Ectodermal cell (in vitro differentiated cells): ENCODE results near the gene HAND2. TPM values are rescaled to one million over a fixed set of nuclear protein-coding genes. Genes with fewer than 3 reads are reported as not detected.

Experiments
- H3K27ac ChIP-seq: 2 replicates; pipeline ENCODE4 v1.7.0; 2013; ENCODE audit warnings: mild to moderate bottlenecking, low read depth, low read length; ENCODE audit not compliant: insufficient read depth, poor library complexity, severe bottlenecking
- H3K27me3 ChIP-seq: 2 replicates; pipeline ENCODE4 v1.7.0; 2013; ENCODE audit warnings: mild to moderate bottlenecking, low read length; ENCODE audit not compliant: insufficient read depth, control insufficient read depth, poor library complexity, severe bottlenecking
- H3K36me3 ChIP-seq: one replicate; pipeline ENCODE4 v1.7.0; 2013; ENCODE audit warnings: low read length; ENCODE audit not compliant: control insufficient read depth, insufficient read depth
- H3K4me1 ChIP-seq: one replicate; pipeline ENCODE4 v1.7.0; 2013; ENCODE audit warnings: low read length; ENCODE audit not compliant: control insufficient read depth, insufficient read depth
- H3K4me3 ChIP-seq: 2 replicates; pipeline ENCODE4 v1.7.0; 2013; ENCODE audit warnings: low read depth, low read length, control low read depth; ENCODE audit not compliant: insufficient read depth
- H3K9me3 ChIP-seq: 2 replicates; pipeline ENCODE4 v1.7.0; 2013; ENCODE audit warnings: mild to moderate bottlenecking, low read length, moderate library complexity; ENCODE audit not compliant: control insufficient read depth
- WGBS, 2 experiments: methylation state at CpG; one replicate each; pipeline ENCODE4 v1.1.7; 2013; ENCODE audit warnings: missing lambda C conversion rate in 2 of 2; 5-methylcytosine and 5-hydroxymethylcytosine counted together
- polyA plus RNA-seq, 4 experiments: library from polyadenylated mRNA; stranded (reverse); fragments of 50-300 nt; gene quantifications; one replicate each; pipeline ENCODE4 v1.2.3, GENCODE V29; 2013

The HAND2 gene
- polyA plus RNA-seq (2013, experiment 1 of 4) = 0.56 TPM
- 0.48 TPM for polyA plus RNA-seq (2013, experiment 2 of 4)
- polyA plus RNA-seq (2013, experiment 3 of 4) = 0.91 TPM
- polyA plus RNA-seq (2013, experiment 4 of 4) = 0.89 TPM

DNA sequence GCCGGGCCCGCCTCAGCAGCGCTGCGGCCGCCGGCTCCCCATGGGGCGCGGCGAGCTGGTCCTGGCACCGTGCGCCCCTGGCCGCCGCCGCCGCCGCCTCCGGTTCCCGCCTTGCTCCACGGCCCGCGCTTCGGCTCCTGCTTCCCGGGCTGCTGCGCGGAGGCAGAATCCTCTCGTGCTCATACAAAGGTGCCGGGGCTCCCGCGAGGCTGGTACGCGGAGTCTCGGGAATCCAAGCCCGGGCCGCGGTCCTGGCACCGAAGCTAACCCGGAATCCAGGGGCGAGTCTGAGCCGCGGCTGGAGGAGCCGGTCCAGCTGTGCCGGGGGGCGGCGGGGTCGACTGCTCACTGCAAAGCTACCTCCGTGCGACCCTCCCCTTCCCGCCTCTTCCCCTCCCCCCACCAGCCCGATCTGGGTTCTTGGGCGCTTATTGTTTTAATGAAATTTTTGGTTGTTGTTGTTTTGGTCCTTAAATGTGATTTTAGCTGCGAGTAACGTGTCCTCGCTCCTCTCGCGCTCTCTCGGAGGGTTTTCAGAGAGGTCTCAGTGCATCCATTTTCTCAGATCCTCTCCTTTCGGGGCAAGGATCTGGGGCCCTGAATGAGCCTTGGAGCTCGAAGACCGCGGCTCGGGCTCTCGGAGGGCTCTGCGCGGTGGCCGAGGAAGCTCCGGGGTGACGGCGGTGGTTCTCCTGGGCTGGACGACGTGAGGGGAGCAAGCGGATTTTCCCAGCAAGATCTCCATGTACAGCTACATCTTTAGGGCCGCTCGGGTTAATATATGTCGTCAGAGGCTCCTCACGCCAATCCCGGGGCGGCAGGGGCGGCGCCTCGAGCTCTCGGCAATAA, at the start of gene HAND2:
TSS of gene HAND2 (minus strand) at position 753 of the 849 bp plus-strand sequence. CDS start 940 bp downstream, outside the sequence.
- Histone ChIP-seq H3K27me3 (peaks cover 100% of the 10 kb centered on the region), H3K4me1 (no peaks in the 10 kb centered on the region), H3K36me3 (no peaks in the 10 kb centered on the region), H3K9me3 (no peaks in the 10 kb centered on the region), H3K27ac (no peak within 1 kb of the TSS), H3K4me3 (peak within 1 kb of the TSS; percentile 45)
- WGBS, 2 experiments = 0% methylated on average over 80 to 81 of the region's 81 CpGs

- no peaks in the 10 kb centered on the region for H3K36me3 ChIP-seq
- no peak overlapping the region for H3K27ac ChIP-seq
- no peaks in the 10 kb centered on the region for H3K27me3 ChIP-seq
- H3K9me3 ChIP-seq = no peaks in the 10 kb centered on the region
- no peak overlapping the region for H3K4me3 ChIP-seq
- H3K4me1 ChIP-seq = no peaks in the 10 kb centered on the region
- 93 to 94% methylated on average over 7 of the region's 7 CpGs for WGBS, 2 experiments
These were observed 48.9 kb upstream of the HAND2 start for GRCh38 chr4:173578956-173579355.

GRCh38 chr4:173577963-173578362, 47.9 kb upstream of the HAND2 start:
- Histone ChIP-seq H3K36me3 (no peaks in the 10 kb centered on the region), H3K4me3 (no peak overlapping the region), H3K27me3 (no peaks in the 10 kb centered on the region), H3K4me1 (no peaks in the 10 kb centered on the region), H3K27ac (no peak overlapping the region), H3K9me3 (no peaks in the 10 kb centered on the region)
- 91 to 94% methylated on average over 5 of the region's 5 CpGs for WGBS, 2 experiments

DNA sequence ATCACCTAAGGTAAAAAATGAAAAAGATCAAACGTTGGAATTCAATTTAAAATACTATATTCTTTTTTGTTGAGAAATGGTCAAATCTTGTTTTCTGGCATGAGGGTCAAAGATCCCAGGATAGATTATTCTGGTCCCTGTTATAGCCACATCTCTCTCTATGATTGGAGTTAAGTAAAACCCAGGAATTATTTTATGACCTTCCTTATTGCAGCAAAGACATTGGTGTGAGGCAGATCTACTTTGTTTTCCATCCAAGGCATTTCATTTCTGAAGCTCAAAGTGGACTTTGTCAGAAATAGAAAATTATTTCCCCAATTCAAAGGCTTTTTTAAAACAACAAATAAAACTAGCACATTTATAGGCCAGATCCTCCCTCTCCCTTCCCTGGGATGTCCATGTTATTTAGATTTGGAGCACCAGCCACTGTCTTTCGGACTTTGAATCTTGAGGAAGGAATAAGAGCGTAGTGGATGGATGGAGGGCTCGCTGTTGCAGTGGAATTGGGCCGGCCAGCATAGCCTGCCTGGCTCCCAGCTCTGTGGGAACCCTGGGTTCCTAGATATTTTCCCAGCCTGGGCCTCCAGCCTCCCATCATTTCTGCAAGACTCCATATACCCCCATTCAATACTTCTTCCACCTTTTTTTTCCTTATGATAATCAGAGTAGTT, 45.6 kb upstream of the HAND2 start:
- H3K9me3 ChIP-seq = no peaks in the 10 kb centered on the region

GRCh38 chr4:173573725-173574124, 43.7 kb upstream of the HAND2 start:
- H3K27ac ChIP-seq = no peak overlapping the region
- H3K4me1 ChIP-seq = peaks cover 4% of the 10 kb centered on the region
- H3K36me3 ChIP-seq = no peaks in the 10 kb centered on the region
- WGBS, 2 experiments = 97 to 98% methylated on average over 1 of the region's 1 CpG
- no peak overlapping the region for H3K4me3 ChIP-seq
- H3K27me3 ChIP-seq = no peaks in the 10 kb centered on the region
- no peaks in the 10 kb centered on the region for H3K9me3 ChIP-seq

More for the DNA sequence above, 45.6 kb upstream of the HAND2 start:
- H3K4me3 ChIP-seq = no peak overlapping the region
- peaks cover 4% of the 10 kb centered on the region for H3K4me1 ChIP-seq
- H3K27ac ChIP-seq = no peak overlapping the region
- WGBS, 2 experiments = 94 to 95% methylated on average over 5 of the region's 5 CpGs
- no peaks in the 10 kb centered on the region for H3K36me3 ChIP-seq
- H3K27me3 ChIP-seq = no peaks in the 10 kb centered on the region

DNA sequence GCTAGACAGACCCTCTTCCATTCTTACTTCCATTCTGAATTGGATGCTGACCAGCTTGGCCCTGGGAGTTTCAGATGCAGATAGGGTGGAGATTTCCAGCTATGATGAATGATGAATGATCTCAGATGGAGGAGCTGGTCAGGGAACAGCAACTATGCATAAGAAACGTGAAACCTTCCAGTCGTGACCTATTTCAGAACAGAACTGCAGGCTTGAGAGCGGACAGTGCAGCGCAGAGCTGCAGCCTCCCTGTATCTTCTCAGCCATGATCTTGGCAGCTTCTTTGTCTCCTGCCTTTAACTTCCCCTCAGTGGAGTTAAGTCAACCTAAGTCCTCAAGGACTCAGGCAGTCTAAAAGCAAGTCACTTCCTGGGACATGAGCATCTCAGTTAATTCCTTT, 43.3 kb upstream of the HAND2 start:
- Histone ChIP-seq H3K27ac (no peak overlapping the region), H3K4me1 (peaks cover 4% of the 10 kb centered on the region), H3K4me3 (no peak overlapping the region), H3K36me3 (no peaks in the 10 kb centered on the region), H3K9me3 (no peaks in the 10 kb centered on the region), H3K27me3 (no peaks in the 10 kb centered on the region)
- WGBS, 2 experiments = 91% methylated on average over 4 of the region's 4 CpGs

DNA sequence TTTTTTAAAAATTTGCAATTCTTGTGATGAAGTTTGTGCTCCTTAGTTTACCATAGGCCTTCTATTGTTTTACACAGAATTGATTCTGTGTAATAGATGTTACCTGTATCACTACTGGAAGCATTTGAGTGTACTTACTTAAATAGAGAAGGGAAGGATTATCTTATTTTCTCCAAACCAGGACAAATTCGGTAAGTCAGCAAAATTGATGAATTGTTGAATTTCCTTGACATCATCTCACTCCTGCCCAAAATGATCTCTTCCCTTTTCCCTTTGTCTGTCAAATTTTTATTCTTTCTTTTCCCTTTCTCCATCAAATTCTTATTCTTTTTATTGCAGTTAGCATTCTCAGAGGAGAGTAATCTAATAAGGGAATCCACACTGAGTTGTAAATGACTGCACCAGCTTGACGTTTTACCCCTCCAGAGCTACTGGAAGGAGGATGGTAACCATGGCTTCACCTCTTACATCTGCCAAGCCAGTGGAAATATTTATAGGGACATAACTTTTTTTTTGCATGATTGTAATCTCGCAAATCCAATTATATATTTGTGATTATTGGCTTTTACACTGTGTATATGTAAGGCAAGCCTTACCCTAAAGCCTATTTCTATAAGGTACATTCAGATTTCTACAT, 42.6 kb upstream of the HAND2 start:
- Histone ChIP-seq H3K27me3 (no peaks in the 10 kb centered on the region), H3K36me3 (no peaks in the 10 kb centered on the region), H3K9me3 (no peaks in the 10 kb centered on the region), H3K4me3 (no peak overlapping the region), H3K27ac (no peak overlapping the region), H3K4me1 (peaks cover 4% of the 10 kb centered on the region)
- 76 to 88% methylated on average over 2 to 3 of the region's 3 CpGs for WGBS, 2 experiments

DNA sequence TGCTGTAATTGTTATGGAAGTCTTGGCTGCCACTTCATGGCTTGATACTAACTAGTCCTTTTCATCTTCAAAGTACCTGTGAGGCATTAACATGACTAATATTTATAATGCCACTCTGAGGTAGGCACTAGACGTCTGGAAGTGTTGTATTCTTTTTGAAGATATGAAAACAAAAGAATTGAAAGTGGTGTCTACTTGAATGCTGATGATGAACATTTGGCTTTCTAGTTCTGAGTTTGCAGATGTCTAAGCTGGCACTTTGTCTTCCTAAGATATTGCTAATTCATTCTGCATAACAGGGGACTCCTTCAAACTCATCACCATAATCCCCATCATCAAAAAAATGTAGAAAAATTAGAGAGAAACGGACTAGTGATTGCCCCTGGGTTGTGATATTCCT, 41.6 kb upstream of the HAND2 start:
- Histone ChIP-seq H3K4me3 (no peak overlapping the region), H3K36me3 (no peaks in the 10 kb centered on the region), H3K9me3 (no peaks in the 10 kb centered on the region), H3K4me1 (peaks cover 4% of the 10 kb centered on the region), H3K27ac (no peak overlapping the region), H3K27me3 (no peaks in the 10 kb centered on the region)
- 68 to 79% methylated on average over 2 of the region's 2 CpGs for WGBS, 2 experiments

DNA sequence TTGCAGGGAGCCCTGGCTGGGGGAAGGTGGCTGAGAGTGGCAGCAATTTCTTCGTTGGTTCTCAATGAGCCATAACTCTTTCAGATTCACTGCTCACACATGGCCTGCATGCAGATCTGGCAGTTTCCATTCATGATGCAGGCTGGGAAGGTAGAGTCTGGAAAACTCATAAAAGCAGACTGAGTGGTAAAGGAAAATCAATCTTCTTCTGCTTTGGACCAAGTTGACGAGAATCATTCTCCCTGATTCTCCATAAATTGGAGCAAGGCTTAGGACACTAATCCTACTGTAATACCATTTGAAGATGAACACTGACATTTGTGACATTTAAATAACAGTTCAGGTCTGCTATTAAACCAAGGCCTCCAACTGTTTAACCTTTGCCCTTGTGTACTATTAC, 35.3 kb upstream of the HAND2 start:
- Histone ChIP-seq H3K4me1 (no peaks in the 10 kb centered on the region), H3K36me3 (no peaks in the 10 kb centered on the region), H3K27me3 (no peaks in the 10 kb centered on the region), H3K9me3 (no peaks in the 10 kb centered on the region), H3K4me3 (no peak overlapping the region), H3K27ac (no peak overlapping the region)
- WGBS, 2 experiments = 86 to 92% methylated on average over 2 of the region's 2 CpGs

DNA sequence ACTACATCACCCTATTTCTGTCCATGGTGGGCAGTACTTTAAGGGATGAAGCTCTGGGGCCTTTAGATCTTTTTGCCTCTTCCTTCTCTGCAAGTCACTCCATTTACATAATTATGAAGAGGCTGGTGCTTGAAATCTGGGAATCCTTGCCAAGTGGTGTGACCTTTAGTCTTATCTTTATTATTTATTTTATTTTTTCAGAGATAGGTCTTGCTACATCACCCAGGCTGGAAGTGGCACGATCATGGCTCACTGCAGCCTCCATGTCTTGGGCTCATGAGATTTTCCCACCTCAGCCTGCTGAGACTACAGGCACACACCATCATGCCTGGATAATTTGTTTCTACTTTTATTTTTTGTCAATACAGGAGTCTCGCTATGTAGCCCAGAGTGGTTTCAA, 34.4 kb upstream of the HAND2 start:
- WGBS, 2 experiments = 91 to 94% methylated on average over 2 of the region's 2 CpGs
- Histone ChIP-seq H3K36me3 (no peaks in the 10 kb centered on the region), H3K4me3 (no peak overlapping the region), H3K27ac (no peak overlapping the region), H3K27me3 (no peaks in the 10 kb centered on the region), H3K4me1 (no peaks in the 10 kb centered on the region), H3K9me3 (no peaks in the 10 kb centered on the region)
